Stimulated activated CD4-positive, alpha-beta T cell treated with anti-CD3 and anti-CD28 coated beads, Interleukin-4, amount 100 ng/mL, for 1 hour (primary cell): ENCODE results near the gene ZBED4.
A peak's percentile ranks its signal among the peaks of the same experiment; 100 is the strongest.

ENCODE experiments used
- DNase-seq: peaks from one replicate; pipeline ENCODE4 v3.0.0-alpha.2; 2020

The ZBED4 gene

DNA sequence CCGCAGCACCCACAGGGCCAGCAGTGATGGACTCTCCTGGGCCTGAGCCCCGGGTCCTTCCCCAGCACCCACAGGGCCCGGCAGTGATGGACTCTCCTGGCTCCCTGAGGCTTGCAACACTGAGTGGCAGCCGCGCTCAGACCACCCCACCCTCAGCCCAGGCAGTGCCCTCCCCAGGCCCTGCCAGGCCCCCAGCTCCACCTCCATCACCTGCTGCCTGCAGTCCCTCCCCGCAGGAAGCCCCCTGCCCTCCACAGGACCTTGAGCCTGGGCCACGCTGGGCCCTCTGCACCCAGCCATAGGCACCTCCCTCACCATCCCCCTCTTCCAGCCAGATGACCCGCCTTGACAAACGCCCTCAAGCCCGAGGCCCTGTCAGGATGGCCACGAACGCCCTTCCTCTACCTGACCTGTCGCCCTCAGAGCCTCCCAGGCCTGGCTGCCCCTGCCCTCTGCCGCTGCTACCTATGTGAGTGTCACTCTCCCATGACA is 53.2 kb downstream of the ZBED4 start:
- no peak for DNase-seq

DNA sequence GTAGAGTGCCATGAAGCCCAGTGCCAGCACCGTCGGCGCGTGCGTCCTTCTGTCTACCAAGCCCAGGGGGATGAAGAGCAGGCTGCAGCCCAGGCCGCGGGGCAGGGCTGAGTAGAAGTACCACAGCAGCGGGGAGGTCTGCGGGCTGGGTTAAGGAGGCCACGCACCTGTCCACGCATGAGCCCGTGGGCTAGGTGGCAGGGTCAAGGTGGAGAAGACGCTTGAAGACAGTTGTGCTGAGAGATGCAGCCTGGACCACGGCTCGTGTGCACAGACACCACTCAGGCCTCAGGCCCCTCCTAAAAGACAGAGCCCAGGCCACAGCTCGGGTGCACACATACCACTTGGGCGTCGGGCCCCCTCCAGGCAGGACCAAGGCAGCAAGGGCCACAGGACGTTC is 54.2 kb downstream of the ZBED4 start:
- no peak for DNase-seq

- DNase-seq, result no peak
These were observed 56.0 kb downstream of the ZBED4 start for GRCh38 chr22:49909476-49910205.

- DNase-seq, result no peak
These were observed 56.8 kb downstream of the ZBED4 start for GRCh38 chr22:49910229-49911155.

- no peak for DNase-seq
These were observed 58.4 kb downstream of the ZBED4 start for GRCh38 chr22:49911881-49912625.

GRCh38 chr22:49913026-49913425 is 59.4 kb downstream of the ZBED4 start:
- DNase-seq, result no peak

DNA sequence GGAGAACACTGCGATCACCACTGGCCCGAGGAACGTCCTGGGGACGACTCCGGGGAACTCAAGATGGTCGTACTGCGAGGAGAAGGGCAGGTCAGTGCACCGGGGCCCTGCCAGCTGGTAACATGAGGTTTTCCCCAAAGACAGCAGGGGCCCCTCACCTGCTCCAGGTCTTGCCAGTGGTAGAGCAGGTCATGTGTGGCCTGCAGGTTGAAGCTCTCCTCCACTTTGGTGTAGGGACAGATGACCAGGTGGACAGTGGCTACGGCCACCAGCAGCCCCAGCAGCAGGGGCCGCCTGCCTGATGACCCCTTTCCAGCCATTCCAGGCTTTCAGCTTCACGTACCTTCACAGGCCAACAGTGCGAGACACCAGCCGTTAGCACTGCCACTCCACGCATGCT is 59.8 kb downstream of the ZBED4 start:
- DNase-seq, result no peak

DNA sequence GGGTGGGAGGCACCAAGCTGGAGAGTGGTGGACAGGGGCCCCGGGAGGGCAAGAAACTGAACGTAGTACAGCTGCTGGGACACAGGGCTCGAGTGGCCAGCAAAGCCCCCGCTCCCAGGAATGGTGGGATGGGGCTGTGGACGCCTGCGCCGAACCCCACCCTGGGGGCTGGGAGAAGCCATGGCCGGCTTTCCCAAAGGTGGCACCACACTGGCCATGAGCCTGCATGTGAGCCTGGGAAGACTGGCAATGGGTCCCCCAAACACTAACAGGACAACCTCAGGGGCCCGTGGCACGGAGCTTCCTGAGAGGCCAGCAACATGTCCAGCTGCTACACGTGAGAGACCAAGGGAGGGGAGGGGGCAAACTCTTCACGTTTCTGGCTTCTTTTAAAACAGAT is 60.6 kb downstream of the ZBED4 start:
- DNase-seq, result no peak

DNA sequence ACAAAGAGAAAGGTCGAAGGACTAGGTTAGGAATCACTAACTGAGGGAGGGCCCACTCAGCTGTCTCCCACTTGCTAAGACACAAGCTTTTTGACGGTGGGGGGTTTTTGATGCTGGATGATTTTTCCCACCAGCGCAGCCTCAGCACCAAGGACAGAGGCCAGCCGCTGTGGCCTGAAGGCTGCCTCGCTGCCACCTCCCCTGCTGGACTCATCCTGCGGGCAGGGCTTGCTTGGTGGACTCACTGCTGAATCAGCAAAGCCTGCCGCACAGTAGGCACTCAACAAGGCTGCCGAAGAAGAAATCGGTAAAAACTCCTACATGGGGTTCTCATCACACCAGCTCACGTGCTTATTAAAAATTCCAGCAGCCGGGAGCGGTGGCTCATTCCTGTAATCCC is 62.0 kb downstream of the ZBED4 start:
- DNase-seq, result no peak

DNA sequence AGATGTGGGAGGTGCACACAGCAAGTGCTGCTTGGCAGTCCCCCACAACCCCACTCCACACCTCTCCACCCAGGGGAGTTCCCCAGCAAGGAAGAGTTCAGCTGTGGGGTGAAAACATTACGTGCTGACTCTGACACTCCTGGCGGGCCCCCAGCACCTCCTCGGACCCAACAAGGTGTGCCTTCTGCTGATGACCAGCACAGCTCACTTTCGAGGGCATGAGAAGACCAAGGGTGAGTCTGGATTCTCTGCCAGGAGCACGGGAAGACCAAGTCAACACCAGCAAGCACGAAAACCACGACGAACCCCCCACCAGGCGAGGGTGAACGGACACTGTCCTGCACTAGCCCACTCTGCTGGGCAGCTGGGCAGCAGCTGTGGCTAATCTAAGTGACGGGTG is 63.2 kb downstream of the ZBED4 start:
- DNase-seq, result no peak

DNA sequence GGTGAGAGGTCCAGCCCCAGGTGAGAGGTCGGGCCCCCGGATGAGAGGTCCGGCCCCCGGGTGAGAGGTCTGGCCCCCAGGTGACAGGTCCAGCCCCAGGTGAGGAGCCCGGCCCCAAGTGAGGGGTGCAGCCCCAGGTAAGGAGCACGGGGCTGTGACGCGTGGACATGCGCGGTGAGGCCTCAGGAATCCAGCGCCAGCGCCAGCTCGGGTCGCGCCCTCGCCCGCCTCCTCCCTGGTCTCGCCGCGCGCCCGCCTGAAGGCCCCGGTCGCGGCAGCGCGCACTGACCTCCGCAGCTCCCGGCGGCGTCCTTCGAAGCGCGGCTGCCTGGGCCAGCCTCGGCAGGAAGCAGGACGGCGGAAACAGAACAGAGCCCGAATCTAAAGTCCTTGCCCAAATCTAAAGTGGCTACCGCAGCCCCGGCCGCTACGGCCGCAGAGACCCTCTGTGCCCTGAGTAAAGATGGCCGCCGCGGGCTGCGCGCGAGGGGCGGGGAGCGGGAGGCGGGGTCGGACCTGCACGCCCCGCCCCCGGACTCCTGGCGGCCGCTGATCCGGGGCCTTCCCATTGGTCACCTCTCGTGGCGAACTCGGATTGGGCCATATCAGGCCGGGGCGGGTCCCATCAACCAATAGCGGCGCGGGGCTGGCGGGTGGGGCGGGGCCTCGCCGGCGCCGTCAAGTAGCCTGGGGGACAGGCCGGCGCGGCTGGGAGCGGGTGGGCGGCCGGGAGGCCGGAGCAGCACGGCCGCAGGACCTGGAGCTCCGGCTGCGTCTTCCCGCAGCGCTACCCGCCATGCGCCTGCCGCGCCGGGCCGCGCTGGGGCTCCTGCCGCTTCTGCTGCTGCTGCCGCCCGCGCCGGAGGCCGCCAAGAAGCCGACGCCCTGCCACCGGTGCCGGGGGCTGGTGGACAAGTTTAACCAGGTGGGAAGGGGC is 64.6 kb downstream of the ZBED4 start, which contains the start of the genes ALG12 and CRELD2:
ALG12 (minus strand) TSS at position 465 of the 937 bp plus-strand sequence. CDS start 4,673 bp downstream, outside the sequence.
CRELD2 (plus strand) TSS at position 661 of the 937 bp plus-strand sequence; CDS start at position 797, 136 bp downstream.
- DNase-seq, result peak; percentile 96

DNA sequence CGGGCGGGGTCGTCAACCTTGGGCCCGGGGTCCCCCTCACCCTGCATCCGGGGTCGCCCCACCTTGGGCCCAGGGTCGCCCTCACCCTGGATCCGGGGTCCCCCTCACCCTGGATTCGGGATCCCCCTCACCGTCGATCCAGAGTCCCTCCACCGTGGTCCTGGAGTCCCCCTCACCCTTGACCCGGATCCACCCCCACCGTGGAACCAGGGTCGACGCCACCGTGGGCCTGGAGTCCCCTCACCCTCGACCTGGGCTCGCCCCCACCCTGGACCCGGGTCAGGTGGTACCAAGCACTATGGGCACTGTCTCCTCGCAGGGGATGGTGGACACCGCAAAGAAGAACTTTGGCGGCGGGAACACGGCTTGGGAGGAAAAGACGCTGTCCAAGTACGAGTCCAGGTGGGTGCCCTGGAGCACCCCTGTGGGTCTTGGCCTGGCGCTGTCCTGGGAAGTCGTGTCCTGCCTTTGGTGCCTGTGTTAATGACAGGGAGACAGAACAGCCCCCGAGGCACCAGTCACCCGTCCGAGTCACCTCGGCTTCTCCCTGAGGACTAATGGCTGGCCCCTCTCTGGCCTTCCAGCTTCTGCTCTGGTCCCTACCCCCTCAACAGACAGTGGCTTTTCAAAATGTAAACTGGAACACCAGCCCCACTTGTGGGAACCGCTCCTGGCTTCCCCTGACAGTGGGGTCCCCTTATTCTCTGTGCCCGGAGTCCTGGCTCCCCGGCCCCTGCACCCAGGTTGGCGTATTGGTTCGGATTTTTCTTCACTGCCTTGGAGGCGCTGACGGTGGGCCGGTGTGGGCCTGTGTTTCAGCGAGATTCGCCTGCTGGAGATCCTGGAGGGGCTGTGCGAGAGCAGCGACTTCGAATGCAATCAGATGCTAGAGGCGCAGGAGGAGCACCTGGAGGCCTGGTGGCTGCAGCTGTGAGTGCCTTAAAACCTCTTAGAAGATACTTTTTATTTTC is 65.6 kb downstream of the ZBED4 start:
- DNase-seq, result no peak

GRCh38 chr22:49920859-49921258 is 67.2 kb downstream of the ZBED4 start:
- DNase-seq, result no peak

DNA sequence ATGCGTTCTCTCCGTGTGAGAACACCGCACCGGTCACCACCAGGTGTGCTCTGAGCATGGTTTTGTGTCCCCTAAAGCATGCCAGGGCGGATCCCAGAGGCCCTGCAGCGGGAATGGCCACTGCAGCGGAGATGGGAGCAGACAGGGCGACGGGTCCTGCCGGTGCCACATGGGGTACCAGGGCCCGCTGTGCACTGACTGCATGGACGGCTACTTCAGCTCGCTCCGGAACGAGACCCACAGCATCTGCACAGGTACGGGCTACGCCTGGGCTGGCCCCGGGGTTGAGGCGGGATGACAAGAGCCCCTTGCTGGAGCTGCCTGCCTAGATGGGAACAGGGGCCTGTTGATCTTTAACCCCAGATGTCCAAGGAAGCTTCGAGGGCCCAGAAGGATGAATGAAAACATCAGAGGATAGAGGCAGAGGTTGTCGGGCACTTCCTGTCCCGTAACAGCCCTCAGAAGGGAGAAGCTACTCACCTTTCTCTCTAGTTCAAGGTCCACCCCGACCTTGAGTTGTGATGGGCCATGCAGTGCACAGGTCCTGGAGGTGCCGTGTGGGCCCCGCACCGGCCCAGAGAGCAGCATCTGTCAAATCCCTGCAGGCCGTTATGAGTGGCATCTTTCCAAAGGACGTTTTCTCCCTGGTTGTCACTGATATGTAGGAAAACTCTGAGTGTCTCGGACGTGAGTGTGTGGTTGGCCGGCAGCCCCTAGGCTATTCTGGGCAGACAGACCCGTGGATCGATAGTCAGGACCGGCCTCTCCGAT is 68.0 kb downstream of the ZBED4 start:
- no peak for DNase-seq

- DNase-seq, result no peak
These were observed 68.8 kb downstream of the ZBED4 start for GRCh38 chr22:49922484-49922883.

GRCh38 chr22:49922926-49923325 is 69.3 kb downstream of the ZBED4 start:
- no peak for DNase-seq

DNA sequence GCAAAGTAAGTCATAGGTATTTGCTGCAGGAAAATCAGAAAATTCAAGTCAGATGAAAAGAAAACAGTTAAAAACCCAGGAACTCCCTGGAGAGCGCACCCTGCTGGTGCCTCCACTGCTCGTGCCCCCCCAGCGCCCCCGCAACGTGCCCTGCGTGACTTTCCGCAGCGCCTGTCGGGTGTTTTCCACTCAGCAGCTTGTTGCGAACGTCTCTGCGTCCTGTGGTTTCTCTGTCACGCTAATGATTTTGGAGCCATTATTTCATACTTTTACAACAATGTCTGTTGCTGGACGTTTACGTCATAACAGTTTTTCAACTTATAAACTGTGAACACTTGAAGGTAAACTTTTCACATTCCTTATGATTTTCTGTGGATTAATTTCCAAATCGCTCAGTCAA is 69.8 kb downstream of the ZBED4 start:
- no peak for DNase-seq

DNA sequence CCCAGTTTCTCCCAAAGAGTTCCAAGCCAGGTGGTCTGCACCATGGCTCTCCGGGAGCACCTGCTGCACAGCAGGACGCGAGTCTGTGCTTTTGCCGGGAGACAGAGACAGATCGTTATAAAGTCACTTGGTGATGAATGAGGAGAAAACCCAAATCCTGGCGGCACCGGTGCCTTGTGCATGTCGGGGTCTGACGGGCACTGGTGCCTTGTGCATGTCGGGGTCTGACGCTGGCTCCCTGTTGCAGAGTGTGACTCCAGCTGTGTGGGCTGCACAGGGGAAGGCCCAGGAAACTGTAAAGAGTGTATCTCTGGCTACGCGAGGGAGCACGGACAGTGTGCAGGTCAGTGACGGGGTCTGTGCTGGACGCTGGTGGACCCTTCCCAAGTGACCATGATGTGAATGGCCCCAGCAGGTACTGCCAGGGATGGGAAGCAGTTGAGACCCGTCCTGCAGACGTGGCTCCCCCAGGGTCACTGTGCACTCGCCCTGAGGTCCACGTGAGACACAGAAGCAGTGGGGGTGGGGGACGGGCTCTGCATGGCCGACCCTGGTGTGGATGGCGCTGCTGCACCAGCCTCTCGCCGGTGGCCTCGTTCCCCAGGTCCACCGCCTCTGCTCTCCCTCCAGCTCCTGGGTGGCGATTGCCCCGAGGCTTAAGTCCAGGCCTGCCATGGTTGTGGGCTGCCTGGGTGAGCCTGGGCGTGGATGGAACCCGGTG is 70.6 kb downstream of the ZBED4 start:
- no peak for DNase-seq

- peak; percentile 66 for DNase-seq
These were observed 72.0 kb downstream of the ZBED4 start for GRCh38 chr22:49925525-49926128.
